Lower leg skin (tissue), 3 donors: ENCODE measurements around the gene NRXN3.

Experiments
- CTCF ChIP-seq, 3 donors: fragments of 450-650 bp; IDR thresholded peaks; one replicate each; pipeline ENCODE4 v1.5.1; 2016; ENCODE audit warnings: antibody characterized with exemption in 3 of 3, mild to moderate bottlenecking in 3 of 3, moderate library complexity in 2 of 3
- POLR2A ChIP-seq, 2 donors: fragments of 450-650 bp; IDR thresholded peaks; one replicate each; pipeline ENCODE4 v1.6.1; 2016 to 2017; ENCODE audit warnings: antibody characterized with exemption in 2 of 2, mild to moderate bottlenecking in 1 of 2, moderate library complexity in 1 of 2

DNA sequence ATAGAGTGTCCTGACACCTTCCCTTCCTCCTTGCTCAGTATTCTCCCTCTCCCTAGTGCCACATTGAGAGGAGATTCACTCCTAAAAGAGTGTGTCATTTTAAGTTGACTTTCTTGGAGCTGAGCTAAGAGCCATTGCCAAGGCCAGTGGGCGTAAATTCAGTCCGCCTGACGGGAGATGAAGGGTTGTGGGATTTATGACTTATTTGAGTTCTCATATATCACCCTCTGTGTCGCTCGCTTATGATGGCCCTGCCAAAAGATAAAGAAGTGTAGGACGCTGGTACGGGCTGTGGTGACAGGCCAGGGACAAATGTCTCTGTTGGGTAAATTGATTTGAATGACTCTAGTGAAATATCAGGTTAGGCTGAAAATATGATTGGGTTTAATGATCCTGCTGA, 867.4 kb downstream of the NRXN3 start:
- TF ChIP-seq CTCF (IDR thresholded peaks at IDR 0.05) = no peak
- TF ChIP-seq POLR2A (IDR thresholded peaks at IDR 0.05) = no peak
